ENCODE data around the gene DRC7.

DNA sequence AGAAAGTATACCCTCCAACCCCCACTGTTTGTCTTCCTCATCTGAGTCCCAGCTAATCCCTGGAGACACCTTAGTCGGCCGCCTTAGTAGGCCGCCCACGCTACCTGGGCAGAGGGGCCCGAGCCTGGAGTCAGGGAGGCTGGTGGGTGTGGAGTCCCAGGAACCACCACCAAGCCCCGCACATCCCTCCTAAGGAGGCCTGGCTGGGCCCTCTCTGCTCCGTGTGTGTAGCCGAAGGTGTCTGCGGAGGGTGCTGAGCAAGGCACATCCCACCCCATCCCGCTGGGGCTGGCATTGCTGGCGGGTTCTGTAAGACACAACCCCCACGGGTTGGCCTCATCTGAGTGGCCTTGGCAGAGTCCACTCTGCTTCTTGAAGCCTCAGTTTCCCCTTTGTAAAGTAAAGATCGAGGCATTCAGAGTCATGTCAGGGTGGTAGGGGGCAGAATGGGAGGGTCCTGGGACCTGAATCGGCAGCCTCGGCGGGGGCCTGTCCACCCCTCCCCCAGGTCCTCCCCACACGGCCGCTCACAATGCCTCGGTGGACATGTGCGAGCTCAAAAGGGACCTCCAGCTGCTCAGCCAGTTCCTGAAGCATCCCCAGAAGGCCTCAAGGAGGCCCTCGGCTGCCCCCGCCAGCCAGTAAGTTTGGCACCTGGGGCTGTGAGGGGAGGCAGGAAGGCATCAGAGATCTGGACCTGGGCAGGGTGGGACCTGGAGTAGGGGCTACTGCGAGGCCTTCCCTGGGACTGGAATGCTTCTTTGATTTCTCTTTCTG is 41.7 kb upstream of the DRC7 start:
- TF ChIP-seq, protein P1, sequence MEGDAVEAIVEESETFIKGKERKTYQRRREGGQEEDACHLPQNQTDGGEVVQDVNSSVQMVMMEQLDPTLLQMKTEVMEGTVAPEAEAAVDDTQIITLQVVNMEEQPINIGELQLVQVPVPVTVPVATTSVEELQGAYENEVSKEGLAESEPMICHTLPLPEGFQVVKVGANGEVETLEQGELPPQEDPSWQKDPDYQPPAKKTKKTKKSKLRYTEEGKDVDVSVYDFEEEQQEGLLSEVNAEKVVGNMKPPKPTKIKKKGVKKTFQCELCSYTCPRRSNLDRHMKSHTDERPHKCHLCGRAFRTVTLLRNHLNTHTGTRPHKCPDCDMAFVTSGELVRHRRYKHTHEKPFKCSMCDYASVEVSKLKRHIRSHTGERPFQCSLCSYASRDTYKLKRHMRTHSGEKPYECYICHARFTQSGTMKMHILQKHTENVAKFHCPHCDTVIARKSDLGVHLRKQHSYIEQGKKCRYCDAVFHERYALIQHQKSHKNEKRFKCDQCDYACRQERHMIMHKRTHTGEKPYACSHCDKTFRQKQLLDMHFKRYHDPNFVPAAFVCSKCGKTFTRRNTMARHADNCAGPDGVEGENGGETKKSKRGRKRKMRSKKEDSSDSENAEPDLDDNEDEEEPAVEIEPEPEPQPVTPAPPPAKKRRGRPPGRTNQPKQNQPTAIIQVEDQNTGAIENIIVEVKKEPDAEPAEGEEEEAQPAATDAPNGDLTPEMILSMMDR (optimal IDR thresholded peaks at IDR 0.05 in 1 of 3, IDR thresholded peaks at IDR 0.05 in 1 of 3, conservative IDR thresholded peaks at IDR 0.05 in 1 of 3; ENCODE audit: extremely low read depth in 1 of 3, insufficient read depth in 2 of 3, low read length in 3 of 3), result no peak
- no peak for TF ChIP-seq EZH2 (IDR thresholded peaks at IDR 0.05; ENCODE audit: low read length)

Measured in keratinocyte (primary cell).